Measurements from ENCODE around the gene DUSP5. TPM values are rescaled to one million over a fixed set of nuclear protein-coding genes. Genes with fewer than 3 reads are reported as not detected.

DUSP5 gene
- total RNA-seq, 4 donors from 2014 or later, result 3.8 to 25.7 (median 4.6) TPM

DNA sequence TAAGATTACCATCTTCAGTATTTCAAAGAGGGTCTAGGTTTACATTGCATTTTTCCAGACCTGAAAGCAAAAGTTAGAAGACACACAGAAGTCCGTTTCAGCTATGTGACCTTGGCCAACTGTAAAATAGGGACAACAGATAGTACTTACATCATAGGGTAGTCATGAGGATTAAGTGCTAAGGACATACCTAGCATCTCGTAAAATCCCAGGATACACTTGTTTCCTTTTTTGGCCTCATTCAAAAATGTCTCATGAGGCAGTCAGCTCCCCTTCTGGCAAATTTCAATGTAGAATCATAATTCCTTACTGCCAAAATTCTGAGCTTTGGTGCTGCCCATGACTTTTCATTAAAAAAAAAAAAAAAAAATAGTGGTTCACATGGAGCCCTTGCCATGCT lies 6.4 kb upstream of the DUSP5 start:
- DNase-seq (ENCODE audit: extremely low spot score), result no peak
- Histone ChIP-seq H3K27me3 (no peaks in the 10 kb centered on the region), H3K36me3 (no peaks in the 10 kb centered on the region), H3K4me3 (no peak overlapping the region), H3K27ac (replicated peaks in 1 of 4) (no peak overlapping the region), H3K9me3 (no peaks in the 10 kb centered on the region), H3K4me1 (peaks cover 6 to 17% (median 10%) of the 10 kb centered on the region in 4 donors)
- 80% methylated on average over 2 of the region's 2 CpGs for WGBS
- TF ChIP-seq EP300 (IDR thresholded peaks at IDR 0.05) (no peak), CTCF (IDR thresholded peaks at IDR 0.05) (no peak), POLR2AphosphoS5 (IDR thresholded peaks at IDR 0.05) (no peak), POLR2A (IDR thresholded peaks at IDR 0.05; ENCODE audit: low read depth) (no peak)
- intact Hi-C loops (cut with DNase I), result no loop called here

DNA sequence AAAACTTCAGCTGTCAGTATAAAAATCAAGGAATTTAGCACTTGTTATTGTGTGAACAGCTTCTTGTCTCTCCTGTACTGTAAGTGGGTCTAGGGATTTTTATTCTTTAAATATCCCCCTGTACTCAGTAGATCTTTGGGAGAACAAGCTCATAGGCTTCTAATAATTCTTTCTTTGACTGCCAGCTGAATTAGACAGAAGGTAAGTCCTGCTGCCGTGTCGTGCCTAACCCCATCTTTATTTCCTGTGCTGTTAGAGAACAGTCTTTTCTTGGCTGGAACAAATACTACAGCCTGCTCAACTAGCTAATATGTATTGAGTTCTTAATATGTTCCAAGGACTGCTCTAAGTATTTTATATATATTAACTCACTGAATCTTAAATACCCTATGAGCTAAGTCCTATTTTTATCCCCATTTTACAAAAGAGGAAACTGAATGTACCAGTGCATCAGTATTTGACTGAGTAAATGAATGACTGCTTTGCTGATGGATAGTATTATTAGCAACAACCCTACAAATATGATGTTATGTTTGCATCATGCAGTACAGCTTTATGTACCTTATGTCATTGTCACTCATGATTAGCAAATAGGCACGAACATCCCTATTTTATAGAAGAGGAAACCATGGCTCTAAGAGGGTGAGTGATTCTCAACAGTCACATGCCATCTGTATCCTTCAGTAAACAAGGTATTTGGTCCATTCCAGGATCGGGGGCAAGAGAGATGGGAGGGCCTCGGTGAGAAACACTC lies 5.5 kb upstream of the DUSP5 start:
- intact Hi-C loops (cut with DNase I), result no loop called here
- Histone ChIP-seq H3K36me3 (no peaks in the 10 kb centered on the region), H3K9me3 (no peaks in the 10 kb centered on the region), H3K4me3 (no peak overlapping the region), H3K27ac (replicated peaks in 1 of 4) (no peak overlapping the region), H3K27me3 (no peaks in the 10 kb centered on the region), H3K4me1 (peaks cover 15 to 21% (median 17%) of the 10 kb centered on the region in 4 donors)
- no peak for DNase-seq (ENCODE audit: extremely low spot score)
- TF ChIP-seq EP300 (IDR thresholded peaks at IDR 0.05) (no peak), POLR2A (IDR thresholded peaks at IDR 0.05; ENCODE audit: low read depth) (no peak), POLR2AphosphoS5 (IDR thresholded peaks at IDR 0.05) (no peak), CTCF (IDR thresholded peaks at IDR 0.05) (no peak)
- WGBS, result 75% methylated on average over 5 of the region's 5 CpGs

- DNase-seq (ENCODE audit: extremely low spot score), result no peak
- Histone ChIP-seq H3K27ac (replicated peaks in 1 of 4) (no peak overlapping the region), H3K36me3 (no peaks in the 10 kb centered on the region), H3K4me1 (peaks cover 18 to 25% (median 23%) of the 10 kb centered on the region in 4 donors), H3K9me3 (no peaks in the 10 kb centered on the region), H3K27me3 (no peaks in the 10 kb centered on the region), H3K4me3 (no peak overlapping the region)
- TF ChIP-seq CTCF (IDR thresholded peaks at IDR 0.05), result no peak
- no peak for TF ChIP-seq POLR2A (IDR thresholded peaks at IDR 0.05; ENCODE audit: low read depth)
- TF ChIP-seq POLR2AphosphoS5 (IDR thresholded peaks at IDR 0.05), result no peak
- intact Hi-C loops (cut with DNase I), result no loop called here
- WGBS, result 89% methylated on average over 11 of the region's 11 CpGs
Observed at GRCh38 chr10:110493832-110494426, 3.8 kb upstream of the DUSP5 start.

DNA sequence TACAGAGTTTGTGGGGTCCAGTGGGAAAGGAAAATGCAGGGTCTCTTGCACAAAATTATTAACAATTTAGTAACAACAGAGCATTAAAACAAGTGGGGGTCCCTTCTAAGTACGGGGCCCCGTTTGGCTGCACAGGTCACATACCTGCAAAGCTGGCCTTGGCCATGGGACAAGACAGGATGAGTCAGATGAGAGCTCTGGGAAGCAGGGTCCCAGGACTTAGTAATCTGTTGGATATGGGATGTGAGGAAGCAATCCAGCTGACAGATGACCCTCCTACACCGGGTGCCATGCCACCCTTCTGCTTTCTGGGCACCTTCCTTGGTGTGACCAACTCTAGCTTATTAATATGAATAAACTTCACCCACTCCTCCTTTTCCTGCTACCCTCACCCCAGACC lies 3.2 kb upstream of the DUSP5 start:
- Histone ChIP-seq H3K4me1 (peaks cover 19 to 31% (median 29%) of the 10 kb centered on the region in 4 donors), H3K27me3 (no peaks in the 10 kb centered on the region), H3K9me3 (no peaks in the 10 kb centered on the region), H3K4me3 (no peak overlapping the region), H3K27ac (replicated peaks in 1 of 4) (no peak overlapping the region), H3K36me3 (no peaks in the 10 kb centered on the region)
- TF ChIP-seq POLR2AphosphoS5 (IDR thresholded peaks at IDR 0.05) (no peak), CTCF (IDR thresholded peaks at IDR 0.05) (no peak), EP300 (IDR thresholded peaks at IDR 0.05) (no peak), POLR2A (IDR thresholded peaks at IDR 0.05; ENCODE audit: low read depth) (no peak)
- no peak for DNase-seq (ENCODE audit: extremely low spot score)
- intact Hi-C loops (cut with DNase I), result no loop called here
- 94% methylated on average over 3 of the region's 3 CpGs for WGBS
